ENCODE data around the gene TSGA10.
A peak's percentile ranks its signal among the peaks of the same experiment; 100 is the strongest.

TSGA10 gene

DNA sequence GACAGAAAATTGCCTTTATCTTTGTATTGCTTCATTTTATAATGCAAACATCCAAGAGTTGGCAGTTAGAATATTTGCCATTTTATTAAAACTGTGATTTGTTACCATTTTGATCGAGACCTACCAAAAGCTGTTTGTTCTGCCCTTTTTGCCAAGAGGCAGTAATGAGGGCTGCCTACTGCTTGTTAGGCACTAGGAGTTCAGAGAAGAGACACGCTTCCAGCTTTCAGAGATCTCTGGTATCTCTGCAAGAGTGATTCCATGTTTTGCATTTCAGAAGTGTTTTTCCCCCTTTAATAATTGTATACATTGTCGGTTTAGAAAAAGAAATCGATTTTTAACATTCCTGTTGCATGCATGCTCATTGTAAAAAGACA, 26.9 kb upstream of the TSGA10 start:
- Histone ChIP-seq H3K9me3 (ENCODE audit: insufficient read depth, low read depth, low read length) (no peaks in the 10 kb centered on the region), H3K4me3 (ENCODE audit: low read length) (peak overlapping the region; percentile 84), H3K27ac (ENCODE audit: low read depth, low read length) (peak overlapping the region; percentile 88), H3K9ac (ENCODE audit: low read depth, low read length) (peak overlapping the region; percentile 93), H3K36me3 (ENCODE audit: insufficient read depth, low read length) (peaks cover 6% of the 10 kb centered on the region), H3K27me3 (ENCODE audit: insufficient read depth, low read length) (no peaks in the 10 kb centered on the region), H3K4me1 (ENCODE audit: insufficient read depth, low read length) (peaks cover 4% of the 10 kb centered on the region; the same call in 1 of the 2 replicates)
- 2% methylated on average over 4 of the region's 4 CpGs for WGBS

DNA sequence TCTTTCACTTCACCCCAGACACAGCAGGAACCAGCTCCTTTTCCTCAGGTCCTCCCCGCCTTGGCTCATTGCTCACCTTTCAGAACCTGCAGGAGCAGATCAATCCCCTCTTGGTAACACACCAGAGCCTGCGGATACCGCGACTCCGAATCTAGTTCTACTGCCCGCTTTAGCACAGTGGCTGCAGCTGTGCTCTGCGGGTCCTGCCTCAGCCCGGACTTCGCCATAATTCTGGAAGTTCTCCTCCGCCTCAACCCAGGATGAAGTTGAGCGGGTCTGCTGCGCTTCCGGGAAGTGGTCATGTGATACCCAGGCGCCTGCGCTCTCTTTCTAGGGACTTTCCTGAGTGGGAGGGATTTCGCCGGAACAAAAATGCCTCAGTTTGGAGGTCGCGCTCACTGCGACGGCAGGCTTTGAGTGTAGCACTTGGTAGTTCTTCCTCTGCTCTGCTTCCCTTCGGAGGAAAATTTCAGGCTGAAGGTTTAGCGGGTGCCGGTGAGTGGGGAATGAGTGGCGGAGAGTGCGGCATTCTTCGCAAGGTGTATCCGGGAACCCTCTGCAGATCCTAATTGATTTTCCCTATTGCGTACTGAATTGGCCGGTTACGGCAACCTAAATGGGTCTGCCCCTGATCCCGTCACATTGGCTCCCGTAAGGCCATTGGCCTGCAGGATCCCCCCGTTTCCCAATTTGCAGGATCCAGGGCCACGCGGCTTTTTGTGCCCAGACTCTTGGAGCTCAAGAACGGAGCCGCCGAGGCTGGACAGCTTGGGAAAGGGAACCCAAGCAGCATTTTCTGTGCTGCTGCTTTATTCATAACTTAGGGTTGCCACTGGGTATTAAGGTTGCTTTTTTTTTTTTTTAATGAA, 26.2 kb upstream of the TSGA10 start, which contains the start of the genes MITD1 and MRPL30:
Gene MITD1 (minus strand): TSS at position 304 of the 869 bp plus-strand sequence. CDS start 77 bp downstream, at position 227.
Gene MRPL30 (plus strand): TSS at position 430 of the 869 bp plus-strand sequence. CDS start 5,020 bp downstream, outside the sequence.
- Histone ChIP-seq H3K9me3 (ENCODE audit: insufficient read depth, low read depth, low read length) (no peaks in the 10 kb centered on the region), H3K9ac (ENCODE audit: low read depth, low read length) (peak within 1 kb of the TSS; percentile 93), H3K27me3 (ENCODE audit: insufficient read depth, low read length) (no peaks in the 10 kb centered on the region), H3K27ac (ENCODE audit: low read depth, low read length) (peak within 1 kb of the TSS; percentile 88), H3K4me1 (ENCODE audit: insufficient read depth, low read length) (peaks cover 4% of the 10 kb centered on the region; the same call in 1 of the 2 replicates), H3K4me3 (ENCODE audit: low read length) (peak within 1 kb of the TSS; percentile 84), H3K36me3 (ENCODE audit: insufficient read depth, low read length) (no peaks in the 10 kb centered on the region; the same call in 1 of the 2 replicates)
- under 1% methylated on average over 39 of the region's 39 CpGs for WGBS

DNA sequence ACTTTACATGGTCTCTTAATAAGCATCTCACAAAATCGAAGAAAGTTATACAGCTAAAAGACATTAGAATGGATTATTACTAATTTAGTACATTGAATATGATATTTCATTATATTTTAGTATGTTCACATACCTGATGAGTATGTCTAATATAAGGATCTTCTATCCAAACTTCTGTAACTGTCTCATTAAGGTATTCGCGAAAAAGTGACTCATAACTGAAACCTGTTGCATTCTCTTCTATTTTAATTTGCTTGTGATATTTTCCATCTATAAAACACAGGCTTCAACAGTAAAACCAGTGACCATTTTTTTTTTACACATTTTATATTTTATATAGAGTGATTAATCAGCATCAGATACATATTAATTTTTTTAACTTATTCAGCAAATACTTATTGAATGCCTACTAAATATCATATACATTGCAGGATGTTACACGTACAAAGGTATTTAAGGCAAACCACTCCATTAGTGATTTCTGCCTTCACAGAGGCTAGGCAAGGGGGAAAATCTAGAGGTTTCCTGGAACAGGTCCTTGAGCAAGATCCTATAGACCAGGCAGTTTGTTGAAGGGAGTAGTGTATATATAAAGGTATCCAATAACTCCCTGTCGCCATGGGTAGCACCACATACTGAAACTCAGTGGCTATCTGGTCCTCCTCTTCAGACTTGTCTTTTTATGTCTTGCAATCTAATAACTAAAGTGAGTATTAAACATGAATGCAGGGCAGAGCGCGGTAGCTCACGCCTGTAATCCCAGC, 16.8 kb upstream of the TSGA10 start:
- H3K9me3 ChIP-seq (ENCODE audit: insufficient read depth, low read depth, low read length) = no peaks in the 10 kb centered on the region
- H3K4me3 ChIP-seq (ENCODE audit: low read length) = no peak overlapping the region
- H3K27ac ChIP-seq (ENCODE audit: low read depth, low read length) = no peak overlapping the region
- H3K9ac ChIP-seq (ENCODE audit: low read depth, low read length) = no peak overlapping the region
- H3K27me3 ChIP-seq (ENCODE audit: insufficient read depth, low read length) = no peaks in the 10 kb centered on the region
- WGBS = 96% methylated on average over 7 of the region's 8 CpGs
- peaks cover 59% of the 10 kb centered on the region for H3K36me3 ChIP-seq (ENCODE audit: insufficient read depth, low read length)
- H3K4me1 ChIP-seq (ENCODE audit: insufficient read depth, low read length) = no peaks in the 10 kb centered on the region

DNA sequence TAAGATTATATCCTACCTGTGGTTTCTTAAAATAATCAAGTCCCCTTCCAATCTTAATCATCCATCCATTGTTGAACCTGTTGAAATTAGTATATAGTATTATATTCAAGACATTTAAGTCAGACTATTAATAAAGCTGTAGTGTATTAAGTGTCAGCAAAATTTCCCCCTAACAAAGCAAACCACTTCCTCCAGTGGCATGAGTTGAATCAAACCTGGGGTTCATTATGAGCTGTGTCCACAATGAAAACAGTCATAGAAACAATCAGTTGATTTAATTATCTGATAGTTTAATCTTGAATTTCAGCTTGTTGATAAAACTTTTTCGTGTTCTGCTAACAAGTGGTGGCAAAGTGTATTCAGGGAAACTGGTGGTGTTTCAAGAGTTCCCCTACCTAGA, 14.8 kb upstream of the TSGA10 start:
- Histone ChIP-seq H3K9ac (ENCODE audit: low read depth, low read length) (no peak overlapping the region), H3K27me3 (ENCODE audit: insufficient read depth, low read length) (no peaks in the 10 kb centered on the region), H3K4me3 (ENCODE audit: low read length) (no peak overlapping the region), H3K27ac (ENCODE audit: low read depth, low read length) (no peak overlapping the region), H3K4me1 (ENCODE audit: insufficient read depth, low read length) (no peaks in the 10 kb centered on the region), H3K36me3 (ENCODE audit: insufficient read depth, low read length) (peaks cover 71% of the 10 kb centered on the region), H3K9me3 (ENCODE audit: insufficient read depth, low read depth, low read length) (no peaks in the 10 kb centered on the region)
- WGBS = 87% methylated on average over 1 of the region's 1 CpG

DNA sequence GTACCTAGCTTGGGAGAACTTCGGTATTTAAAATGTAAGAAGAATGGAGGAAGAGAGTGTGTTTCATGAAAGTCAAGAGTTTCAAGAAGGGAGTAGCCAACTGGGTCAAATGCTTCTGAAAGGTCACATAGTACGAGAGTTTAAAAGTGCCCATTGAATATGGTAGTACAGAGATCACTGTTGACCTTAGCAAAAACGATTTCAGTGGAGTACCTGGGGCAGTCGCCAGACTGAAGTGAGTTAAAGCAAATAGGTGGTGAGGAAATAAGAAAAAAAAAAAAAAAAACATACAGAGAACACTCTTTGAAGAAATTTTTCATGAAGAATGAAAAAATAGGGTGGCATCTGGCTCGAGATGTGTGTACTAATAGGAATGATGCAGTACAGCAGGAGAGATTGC, 11.5 kb upstream of the TSGA10 start:
- 92% methylated on average over 5 of the region's 5 CpGs for WGBS
- no peak overlapping the region for H3K27ac ChIP-seq (ENCODE audit: low read depth, low read length)
- H3K27me3 ChIP-seq (ENCODE audit: insufficient read depth, low read length) = no peaks in the 10 kb centered on the region
- no peak overlapping the region for H3K9ac ChIP-seq (ENCODE audit: low read depth, low read length)
- no peaks in the 10 kb centered on the region for H3K4me1 ChIP-seq (ENCODE audit: insufficient read depth, low read length)
- H3K36me3 ChIP-seq (ENCODE audit: insufficient read depth, low read length) = peaks cover 65% of the 10 kb centered on the region
- H3K9me3 ChIP-seq (ENCODE audit: insufficient read depth, low read depth, low read length) = no peaks in the 10 kb centered on the region
- no peak overlapping the region for H3K4me3 ChIP-seq (ENCODE audit: low read length)

DNA sequence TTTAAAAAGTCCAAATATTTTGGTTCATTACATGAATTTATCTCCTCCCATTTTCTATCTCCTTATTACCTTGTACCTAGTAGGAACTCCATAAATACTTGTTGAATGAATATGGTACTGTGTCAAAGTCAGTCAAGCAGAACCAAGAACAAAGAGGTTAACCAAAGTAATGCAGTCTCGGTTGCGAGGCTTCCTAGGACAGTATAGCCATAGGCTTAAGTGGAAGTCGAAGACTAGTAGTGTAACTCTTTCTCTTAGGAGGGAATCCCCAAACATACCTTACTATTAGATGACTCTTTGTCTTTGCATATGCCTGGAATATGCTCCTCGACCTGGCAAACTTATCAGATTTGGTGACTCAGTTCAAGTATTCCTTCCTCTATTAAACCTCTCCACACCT, 4.9 kb upstream of the TSGA10 start:
- no peaks in the 10 kb centered on the region for H3K9me3 ChIP-seq (ENCODE audit: insufficient read depth, low read depth, low read length)
- no peaks in the 10 kb centered on the region for H3K27me3 ChIP-seq (ENCODE audit: insufficient read depth, low read length)
- H3K4me1 ChIP-seq (ENCODE audit: insufficient read depth, low read length) = peaks cover 3% of the 10 kb centered on the region; the same call in 1 of the 2 replicates
- H3K27ac ChIP-seq (ENCODE audit: low read depth, low read length) = no peak overlapping the region
- H3K9ac ChIP-seq (ENCODE audit: low read depth, low read length) = no peak overlapping the region
- no peak overlapping the region for H3K4me3 ChIP-seq (ENCODE audit: low read length)
- peaks cover 37% of the 10 kb centered on the region for H3K36me3 ChIP-seq (ENCODE audit: insufficient read depth, low read length)
- 96% methylated on average over 4 of the region's 4 CpGs for WGBS

DNA sequence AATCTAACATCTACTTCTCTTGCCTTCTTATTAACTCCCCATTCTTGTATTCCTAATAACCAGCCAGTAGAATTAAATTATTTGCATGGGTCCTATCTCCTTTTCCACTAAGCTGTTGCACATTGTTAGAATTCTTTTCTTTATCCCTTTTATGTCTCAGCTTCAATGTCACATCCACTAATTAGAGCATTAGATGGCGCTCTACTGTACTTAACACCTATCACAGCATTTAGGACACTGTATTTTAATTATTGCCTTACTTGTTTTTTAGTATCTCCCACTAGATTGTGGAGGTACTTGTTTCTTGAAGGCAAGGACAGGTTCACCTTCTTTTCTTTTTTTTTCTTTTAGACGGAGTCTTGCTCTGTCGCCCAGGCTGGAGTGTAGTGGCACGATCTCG, 3.9 kb upstream of the TSGA10 start:
- Histone ChIP-seq H3K27me3 (ENCODE audit: insufficient read depth, low read length) (no peaks in the 10 kb centered on the region), H3K9ac (ENCODE audit: low read depth, low read length) (no peak overlapping the region), H3K4me3 (ENCODE audit: low read length) (no peak overlapping the region), H3K36me3 (ENCODE audit: insufficient read depth, low read length) (peaks cover 35% of the 10 kb centered on the region), H3K4me1 (ENCODE audit: insufficient read depth, low read length) (peaks cover 6% of the 10 kb centered on the region; the same call in 1 of the 2 replicates), H3K27ac (ENCODE audit: low read depth, low read length) (no peak overlapping the region), H3K9me3 (ENCODE audit: insufficient read depth, low read depth, low read length) (no peaks in the 10 kb centered on the region)
- 97% methylated on average over 5 of the region's 5 CpGs for WGBS

DNA sequence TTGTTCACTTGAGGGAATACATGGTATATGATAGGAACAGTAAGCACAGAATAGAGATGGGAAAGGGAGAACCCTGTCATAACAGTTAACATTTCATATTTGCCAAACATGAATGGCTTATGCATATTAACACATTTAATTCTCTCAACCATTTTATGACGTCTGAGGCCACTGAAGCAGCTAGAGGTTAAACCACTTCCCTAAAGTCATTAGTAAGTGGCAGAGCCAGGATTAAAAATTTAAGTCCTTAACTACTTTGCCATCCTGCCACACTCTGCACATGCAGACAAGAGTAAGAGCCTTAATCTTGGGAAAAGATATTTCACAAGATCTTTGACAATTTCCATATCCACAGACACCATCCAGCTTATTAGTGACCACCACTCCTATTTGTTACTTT, 2.1 kb upstream of the TSGA10 start:
- Histone ChIP-seq H3K9me3 (ENCODE audit: insufficient read depth, low read depth, low read length) (no peaks in the 10 kb centered on the region), H3K27me3 (ENCODE audit: insufficient read depth, low read length) (no peaks in the 10 kb centered on the region), H3K4me3 (ENCODE audit: low read length) (no peak overlapping the region), H3K36me3 (ENCODE audit: insufficient read depth, low read length) (peaks cover 27% of the 10 kb centered on the region), H3K27ac (ENCODE audit: low read depth, low read length) (no peak overlapping the region), H3K4me1 (ENCODE audit: insufficient read depth, low read length) (peaks cover 6% of the 10 kb centered on the region; the same call in 1 of the 2 replicates), H3K9ac (ENCODE audit: low read depth, low read length) (no peak overlapping the region)
- 95% methylated on average over 1 of the region's 1 CpG for WGBS

DNA sequence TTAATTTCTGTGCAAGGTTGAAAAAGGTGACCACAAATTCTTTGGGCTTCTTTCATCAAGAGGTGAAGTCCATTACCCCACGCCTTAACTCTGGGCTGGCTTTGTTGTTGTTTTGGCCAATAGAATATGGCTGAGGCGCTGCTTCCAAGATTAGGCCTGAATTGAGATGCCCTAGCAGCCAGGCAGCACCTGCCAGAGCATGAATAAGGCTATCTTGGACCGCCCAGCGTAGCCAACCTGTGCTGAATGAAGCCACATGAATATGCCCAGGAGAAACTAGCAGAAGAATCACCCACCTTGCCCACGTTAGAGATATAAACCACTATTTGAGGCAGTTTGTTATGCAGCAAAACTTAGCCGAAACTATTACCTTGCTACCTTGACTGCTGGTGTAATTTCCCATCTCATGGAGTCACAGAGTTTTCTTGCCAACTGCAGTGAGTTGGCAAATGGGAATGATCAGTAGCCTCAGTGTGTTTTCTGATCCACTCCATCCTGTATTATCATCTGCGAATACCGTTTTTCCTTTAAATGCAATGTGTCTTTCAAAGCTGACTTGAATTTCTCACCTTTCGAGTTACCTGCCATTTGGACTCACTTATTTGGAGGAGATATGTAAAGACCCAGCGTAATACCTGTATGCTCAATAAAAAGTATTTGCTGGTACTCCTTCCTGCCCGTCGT, 679 bp downstream of the TSGA10 start:
- WGBS = 55% methylated on average over 12 of the region's 12 CpGs
- peaks cover 6% of the 10 kb centered on the region; the same call in 1 of the 2 replicates for H3K4me1 ChIP-seq (ENCODE audit: insufficient read depth, low read length)
- H3K9ac ChIP-seq (ENCODE audit: low read depth, low read length) = peak overlapping the region; percentile 86
- no peaks in the 10 kb centered on the region for H3K27me3 ChIP-seq (ENCODE audit: insufficient read depth, low read length)
- peak overlapping the region; percentile 79 for H3K4me3 ChIP-seq (ENCODE audit: low read length)
- H3K36me3 ChIP-seq (ENCODE audit: insufficient read depth, low read length) = peaks cover 16% of the 10 kb centered on the region
- no peaks in the 10 kb centered on the region for H3K9me3 ChIP-seq (ENCODE audit: insufficient read depth, low read depth, low read length)
- no peak overlapping the region for H3K27ac ChIP-seq (ENCODE audit: low read depth, low read length)

DNA sequence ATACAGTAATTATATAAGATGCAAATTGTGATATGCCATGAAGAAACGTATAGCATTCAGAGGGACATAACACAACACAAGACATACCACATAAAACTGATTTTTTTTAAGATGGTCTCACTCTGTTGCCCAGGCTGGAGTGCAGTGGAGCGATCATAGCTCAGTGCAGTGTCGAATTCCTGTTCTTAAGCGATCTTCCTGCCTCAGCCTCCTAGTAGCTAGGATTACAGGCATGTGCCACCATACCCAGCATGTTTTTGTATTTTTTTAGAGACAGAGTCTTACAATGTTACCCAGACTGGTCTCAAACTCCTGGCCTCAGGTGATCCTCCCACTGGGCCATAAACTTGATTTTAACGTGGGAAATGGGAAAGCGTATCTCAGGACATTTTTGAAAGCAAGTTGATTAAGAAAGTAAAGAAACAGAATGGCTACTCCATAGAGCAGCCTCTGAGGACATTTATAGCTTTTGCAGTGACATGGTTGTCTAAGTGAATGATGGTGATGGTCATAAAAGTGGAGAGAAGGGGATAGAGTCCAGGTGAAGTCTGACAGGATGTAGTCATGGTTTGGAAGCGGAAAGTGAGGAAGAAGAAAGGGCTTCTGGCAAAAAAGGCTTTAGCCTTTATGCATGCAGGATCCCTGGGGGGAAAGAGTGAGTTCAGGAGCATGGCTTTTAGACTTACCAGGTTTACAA, 2.4 kb downstream of the TSGA10 start:
- H3K27ac ChIP-seq (ENCODE audit: low read depth, low read length) = no peak overlapping the region
- H3K27me3 ChIP-seq (ENCODE audit: insufficient read depth, low read length) = no peaks in the 10 kb centered on the region
- no peak overlapping the region for H3K4me3 ChIP-seq (ENCODE audit: low read length)
- no peak overlapping the region for H3K9ac ChIP-seq (ENCODE audit: low read depth, low read length)
- H3K9me3 ChIP-seq (ENCODE audit: insufficient read depth, low read depth, low read length) = no peaks in the 10 kb centered on the region
- H3K4me1 ChIP-seq (ENCODE audit: insufficient read depth, low read length) = peaks cover 6% of the 10 kb centered on the region; the same call in 1 of the 2 replicates
- WGBS = 90% methylated on average over 7 of the region's 7 CpGs
- H3K36me3 ChIP-seq (ENCODE audit: insufficient read depth, low read length) = peaks cover 9% of the 10 kb centered on the region
